LNCAP (cell line): ENCODE measurements around the gene MED26.

ENCODE experiments used
- TF ChIP-seq, protein P1 (sequence below): fragments of 450-650 bp; IDR thresholded peaks from 2 replicates; pipeline ENCODE4 v1.5.1; 2017; ENCODE audit warnings: mild to moderate bottlenecking

MED26 gene

DNA sequence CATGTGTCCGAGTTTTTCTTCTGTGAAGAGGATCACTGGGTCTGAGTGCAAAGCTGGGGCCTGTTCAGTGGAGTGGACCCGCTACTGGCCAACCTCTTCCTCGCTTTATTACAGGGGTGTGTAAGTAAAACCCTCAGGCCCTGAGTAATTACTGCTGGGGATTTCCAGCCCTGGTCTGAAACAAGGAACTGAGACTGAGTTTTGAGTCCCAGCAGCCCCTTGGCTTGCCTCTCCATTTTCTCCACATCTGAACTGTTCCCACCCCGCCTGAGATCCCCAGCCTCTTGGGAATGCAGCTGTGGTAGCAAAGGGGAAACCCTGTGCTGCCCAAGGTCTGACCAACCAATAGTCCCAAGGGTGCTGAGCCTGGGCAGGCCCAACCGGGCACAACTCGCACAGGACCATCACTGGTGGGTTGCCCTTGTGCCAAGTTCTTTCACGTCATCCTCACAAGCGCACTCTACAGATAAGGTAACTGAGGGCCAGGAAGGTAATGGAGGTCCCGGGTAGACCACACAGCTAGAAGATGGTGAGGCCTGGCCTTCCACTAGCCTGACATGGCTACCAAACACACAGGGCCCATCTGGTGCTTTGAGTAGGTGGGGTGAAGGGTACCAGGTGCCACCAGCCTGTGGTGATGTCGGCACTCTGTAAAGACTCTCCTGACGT is 42.1 kb downstream of the MED26 start:
- TF ChIP-seq, protein P1, sequence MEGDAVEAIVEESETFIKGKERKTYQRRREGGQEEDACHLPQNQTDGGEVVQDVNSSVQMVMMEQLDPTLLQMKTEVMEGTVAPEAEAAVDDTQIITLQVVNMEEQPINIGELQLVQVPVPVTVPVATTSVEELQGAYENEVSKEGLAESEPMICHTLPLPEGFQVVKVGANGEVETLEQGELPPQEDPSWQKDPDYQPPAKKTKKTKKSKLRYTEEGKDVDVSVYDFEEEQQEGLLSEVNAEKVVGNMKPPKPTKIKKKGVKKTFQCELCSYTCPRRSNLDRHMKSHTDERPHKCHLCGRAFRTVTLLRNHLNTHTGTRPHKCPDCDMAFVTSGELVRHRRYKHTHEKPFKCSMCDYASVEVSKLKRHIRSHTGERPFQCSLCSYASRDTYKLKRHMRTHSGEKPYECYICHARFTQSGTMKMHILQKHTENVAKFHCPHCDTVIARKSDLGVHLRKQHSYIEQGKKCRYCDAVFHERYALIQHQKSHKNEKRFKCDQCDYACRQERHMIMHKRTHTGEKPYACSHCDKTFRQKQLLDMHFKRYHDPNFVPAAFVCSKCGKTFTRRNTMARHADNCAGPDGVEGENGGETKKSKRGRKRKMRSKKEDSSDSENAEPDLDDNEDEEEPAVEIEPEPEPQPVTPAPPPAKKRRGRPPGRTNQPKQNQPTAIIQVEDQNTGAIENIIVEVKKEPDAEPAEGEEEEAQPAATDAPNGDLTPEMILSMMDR = no peak

DNA sequence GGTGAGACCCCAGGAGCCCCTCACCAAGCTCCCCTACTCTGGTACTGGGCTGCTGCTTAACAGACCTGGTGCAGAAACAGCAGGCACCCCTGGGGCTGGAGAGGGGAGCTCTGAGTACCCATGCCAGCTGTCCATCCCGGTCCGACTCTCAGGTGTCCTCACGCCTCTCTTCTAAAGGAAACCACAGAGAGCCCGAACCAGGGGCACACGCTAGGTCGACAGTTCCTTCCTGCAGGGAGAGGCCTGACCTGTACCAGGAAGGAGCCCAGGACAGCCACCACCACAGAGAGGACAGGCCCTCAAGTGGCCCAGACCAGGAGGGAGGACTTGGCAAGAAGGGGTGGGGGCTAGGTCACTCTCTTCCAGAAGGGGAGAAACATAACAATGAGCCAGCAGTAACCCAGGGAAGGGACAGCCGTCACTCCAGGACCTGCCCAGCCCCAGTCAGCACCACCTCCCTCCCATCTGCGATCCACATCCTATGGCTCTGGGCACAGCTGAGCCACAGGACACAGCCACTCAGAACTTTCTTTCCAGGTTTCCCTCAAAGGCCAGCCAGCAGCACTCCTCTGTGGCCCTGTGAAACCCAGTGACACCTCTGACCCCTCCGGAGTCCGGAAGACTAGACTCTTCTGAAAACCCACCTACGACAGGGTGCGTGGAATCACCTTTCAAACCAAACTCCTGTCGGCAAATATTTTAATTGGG is 42.8 kb downstream of the MED26 start:
- TF ChIP-seq, protein P1 = no peak

DNA sequence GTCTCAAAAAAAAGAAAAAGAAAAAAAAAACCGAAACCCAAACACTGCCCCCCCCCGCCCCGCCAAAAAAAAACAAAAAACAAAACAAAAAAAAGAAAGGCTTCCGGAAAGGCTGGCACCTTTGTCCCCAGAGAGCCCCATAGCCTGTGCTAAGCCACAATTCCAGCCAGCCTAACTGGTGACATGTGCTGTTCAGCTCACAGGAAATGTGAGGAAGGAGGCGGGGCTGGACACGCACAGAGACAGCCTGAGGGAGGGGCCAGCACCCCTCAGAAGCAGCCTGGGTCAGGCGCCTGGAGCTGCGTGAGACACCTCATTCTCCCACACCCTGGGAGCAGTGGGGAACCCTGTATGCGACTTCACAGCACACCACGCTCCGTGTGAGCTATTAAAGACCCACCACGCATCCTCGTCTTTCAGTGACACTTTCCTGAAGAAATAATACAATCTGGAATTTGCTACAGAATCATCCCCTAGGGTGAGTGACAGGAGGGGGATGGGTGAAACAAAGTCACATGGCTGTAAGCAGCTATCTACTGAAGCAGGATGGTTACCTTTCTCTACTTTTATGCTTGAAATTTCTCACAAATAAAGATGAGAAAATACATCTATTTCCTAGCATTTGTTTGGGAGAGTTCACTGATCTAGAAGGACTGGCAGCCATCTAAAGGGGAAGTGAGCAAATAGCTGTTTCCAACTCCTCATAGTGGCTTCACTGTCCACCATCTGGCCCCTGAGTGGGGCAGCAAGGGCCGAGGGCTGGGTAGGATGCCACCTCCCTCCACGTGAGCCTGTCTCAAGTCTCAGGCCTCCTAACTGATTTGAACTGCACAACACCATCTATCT is 43.5 kb downstream of the MED26 start:
- TF ChIP-seq, protein P1 = no peak

DNA sequence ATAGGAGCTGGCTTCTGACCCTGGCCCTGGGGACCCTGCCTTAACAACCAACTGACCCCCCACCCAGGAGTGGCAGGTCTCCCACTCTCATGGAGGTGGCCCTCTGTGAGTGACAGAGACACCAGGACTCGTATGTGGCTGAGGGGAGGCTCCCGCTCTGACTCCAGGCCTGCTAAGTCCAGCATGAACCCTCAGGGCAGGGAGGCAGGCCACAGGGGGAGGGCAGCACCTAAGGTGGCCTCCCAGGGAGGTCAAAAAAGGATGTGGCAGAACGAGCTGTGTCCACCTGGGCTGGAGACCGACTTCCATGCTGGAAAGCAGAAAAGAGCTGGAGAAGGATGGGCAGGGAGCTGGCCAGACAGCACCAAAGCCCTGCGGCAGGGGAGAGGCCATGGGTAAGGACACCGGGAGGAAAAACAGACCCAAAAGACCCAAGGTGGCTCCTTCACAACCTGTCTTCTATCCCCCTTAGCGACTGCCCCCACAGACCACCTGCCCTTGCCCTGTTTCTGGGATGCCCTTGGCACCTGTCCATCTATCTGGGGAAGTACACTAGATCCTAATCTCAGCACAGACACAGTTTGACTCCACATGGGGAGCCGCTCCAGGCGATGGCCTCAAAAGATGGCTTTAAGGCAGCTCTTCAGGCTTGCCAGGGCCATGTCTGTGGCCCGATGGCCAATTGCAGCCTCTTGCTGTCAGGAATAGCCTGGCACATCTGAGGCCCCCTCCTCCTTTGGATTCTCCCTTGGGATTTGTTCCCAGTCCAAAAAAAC is 45.3 kb downstream of the MED26 start:
- TF ChIP-seq, protein P1 = no peak

DNA sequence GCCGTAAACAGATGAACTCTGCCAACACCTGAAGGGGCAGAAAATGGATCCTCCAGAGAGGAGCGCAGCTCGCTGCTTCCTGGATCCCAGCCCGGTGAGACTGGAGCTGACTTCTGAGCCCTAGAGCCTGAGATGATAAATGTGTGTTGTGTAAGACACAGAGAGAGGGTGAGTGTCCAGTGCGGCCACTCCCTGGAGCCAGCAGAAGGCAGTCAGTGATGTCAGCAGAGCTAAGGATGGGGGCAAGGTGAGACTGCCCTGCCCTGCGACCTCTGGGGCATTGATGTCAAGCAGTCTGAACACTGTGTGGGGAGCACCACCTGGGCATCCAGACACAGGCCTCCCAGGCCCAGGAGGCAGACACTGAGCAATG is 46.0 kb downstream of the MED26 start:
- TF ChIP-seq, protein P1 = no peak

DNA sequence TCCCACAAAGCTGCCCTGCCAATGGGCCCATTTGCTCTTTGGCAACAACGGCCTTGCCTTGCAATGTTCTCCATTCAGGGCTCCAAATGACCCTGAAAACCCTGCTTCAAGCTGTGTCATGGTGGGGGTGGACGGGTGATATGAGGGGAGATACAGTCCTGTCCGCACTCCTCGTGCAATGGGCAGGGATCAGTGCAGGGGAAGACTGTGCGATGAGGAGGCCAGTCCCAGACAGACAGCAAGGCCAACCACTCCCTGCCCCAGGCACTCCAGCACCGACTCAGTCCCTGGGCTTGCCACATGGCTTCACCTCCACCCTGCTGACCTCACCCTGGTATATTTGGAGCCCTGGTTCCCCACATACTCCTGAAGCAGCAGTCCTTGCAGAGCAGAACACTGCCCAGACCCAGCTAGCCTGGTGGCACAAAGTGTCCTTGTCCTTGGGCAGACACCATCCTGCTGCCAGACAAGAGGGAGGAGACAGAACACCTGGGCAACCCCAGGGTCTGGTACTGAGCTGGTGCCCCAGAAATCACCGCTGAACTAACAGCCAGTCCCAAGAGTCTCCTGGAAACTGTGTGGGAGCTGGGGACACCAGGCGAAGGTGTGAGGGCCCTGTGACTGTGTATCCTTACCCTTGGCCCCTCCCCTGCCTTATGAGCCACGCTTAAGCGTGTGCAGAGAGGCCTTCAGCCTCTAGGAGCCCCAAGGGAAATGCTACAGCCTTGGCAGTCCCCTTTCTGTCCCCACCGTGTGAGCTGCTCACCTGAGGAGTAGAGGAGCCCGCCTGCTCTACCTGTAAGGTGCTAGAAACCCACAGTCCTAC is 46.6 kb downstream of the MED26 start:
- TF ChIP-seq, protein P1 = no peak
